NCI-H2196 treated with DMSO at 0.1 percent for 48 hours (cell line): ENCODE results near the gene RAB14.

ENCODE experiments used
- DNase-seq: peaks from one replicate; lab custom pipeline; 2025; ENCODE audit not compliant: unreplicated experiment; lab: John Stamatoyannopoulos, UW

The RAB14 gene

GRCh38 chr9:121201738-121202533 lies at the start of gene RAB14:
Gene RAB14, minus strand, starts transcription at chr9:121201869. Its CDS starts 8,457 bp downstream, at chr9:121193412.
- DNase-seq: peak; percentile 96

GRCh38 chr9:121249563-121249962 lies 47.9 kb upstream of the RAB14 start:
- DNase-seq: no peak

- DNase-seq: no peak
Observed at GRCh38 chr9:121246821-121247561, 45.3 kb upstream of the RAB14 start.

- no peak for DNase-seq
Observed at GRCh38 chr9:121242959-121243346, 41.3 kb upstream of the RAB14 start.

GRCh38 chr9:121242219-121242958 lies 40.7 kb upstream of the RAB14 start:
- DNase-seq: no peak

- no peak for DNase-seq
Observed at GRCh38 chr9:121240472-121241135, 38.9 kb upstream of the RAB14 start.

GRCh38 chr9:121239851-121240250 lies 38.2 kb upstream of the RAB14 start:
- no peak for DNase-seq

GRCh38 chr9:121239071-121239470 lies 37.4 kb upstream of the RAB14 start:
- DNase-seq: no peak

GRCh38 chr9:121237916-121238315 lies 36.2 kb upstream of the RAB14 start:
- DNase-seq: no peak

GRCh38 chr9:121235512-121235911 lies 33.8 kb upstream of the RAB14 start:
- DNase-seq: no peak

GRCh38 chr9:121234832-121235161 lies 33.1 kb upstream of the RAB14 start:
- no peak for DNase-seq

GRCh38 chr9:121233906-121234831 lies 32.5 kb upstream of the RAB14 start:
- no peak for DNase-seq

- DNase-seq: no peak
Observed at GRCh38 chr9:121232251-121232650, 30.6 kb upstream of the RAB14 start.

- DNase-seq: no peak
Observed at GRCh38 chr9:121230256-121230655, 28.6 kb upstream of the RAB14 start.

GRCh38 chr9:121227862-121228261 lies 26.2 kb upstream of the RAB14 start:
- DNase-seq: no peak

GRCh38 chr9:121226175-121226574 lies 24.5 kb upstream of the RAB14 start:
- DNase-seq: no peak

- DNase-seq: no peak
Observed at GRCh38 chr9:121225240-121225639, 23.6 kb upstream of the RAB14 start.

GRCh38 chr9:121222524-121223171 lies 21.0 kb upstream of the RAB14 start:
- DNase-seq: peak; percentile 17

- no peak for DNase-seq
Observed at GRCh38 chr9:121221664-121222055, 20.0 kb upstream of the RAB14 start.
